Measurements from ENCODE around the gene CCDC9. TPM values are rescaled to one million over a fixed set of nuclear protein-coding genes. Genes with fewer than 3 reads are reported as not detected.
A peak's percentile ranks its signal among the peaks of the same experiment; 100 is the strongest.

CCDC9 gene
- total RNA-seq, 1 experiment from 2014 or later, result 8.3 TPM

DNA sequence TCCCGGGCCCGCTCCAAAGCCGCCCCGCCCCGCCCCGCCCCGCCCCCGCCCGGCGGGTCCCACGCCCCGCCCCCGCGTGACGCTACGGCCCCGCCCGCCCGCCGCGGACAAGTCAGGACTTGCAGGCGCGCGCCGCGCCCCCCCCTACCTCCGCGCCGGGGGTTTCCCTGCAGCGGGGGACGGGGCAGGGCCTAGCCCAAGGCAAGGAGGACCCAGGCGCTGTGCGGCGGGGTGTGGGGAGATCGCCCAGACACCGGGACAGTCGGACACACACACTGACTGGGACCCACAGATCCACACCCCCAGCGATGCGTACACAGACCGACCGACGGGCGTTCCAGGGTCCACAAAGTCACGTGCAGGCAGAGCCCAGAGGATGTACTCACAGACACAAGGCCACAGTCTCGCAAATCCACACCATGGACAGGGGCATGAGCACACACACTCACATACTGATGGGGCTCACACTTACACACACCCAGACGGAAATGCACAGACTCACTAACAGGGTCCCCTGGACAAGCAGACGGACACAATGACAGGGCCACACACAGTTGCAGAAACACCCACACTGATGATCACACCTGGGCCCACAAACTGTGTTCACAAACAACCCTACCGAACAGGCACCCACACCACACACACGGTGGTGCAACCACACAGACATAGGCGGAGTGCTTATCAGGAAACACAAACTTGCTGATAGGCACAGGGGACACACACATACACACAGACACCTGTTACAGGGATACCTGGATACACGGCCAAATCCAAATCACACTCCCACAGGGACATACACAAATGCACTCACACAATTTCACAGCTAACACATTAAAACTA is 24.9 kb upstream of the CCDC9 start:
- peak overlapping the region; percentile 65 for H3K4me3 ChIP-seq (ENCODE audit: low read length)
- H3K9me3 ChIP-seq (ENCODE audit: low read length), result no peaks in the 10 kb centered on the region
- H3K27me3 ChIP-seq (ENCODE audit: low read length), result no peaks in the 10 kb centered on the region
- intact Hi-C loops (cut with micrococcal nuclease), result no loop called here
- H3K79me2 ChIP-seq (ENCODE audit: low read length), result no peaks in the 10 kb centered on the region
- H3F3A ChIP-seq (ENCODE audit: low read length, unreplicated experiment), result no peaks in the 10 kb centered on the region
- no peaks in the 10 kb centered on the region for H4K20me1 ChIP-seq (ENCODE audit: low read length)
- ChIA-PET CTCF (interaction anchor here (0.6 kb wide), 1 partner anchor 9 kb away, joined by 3 read pairs; no protein-coding TSS in a partner anchor), POLR2A (ENCODE audit: unreplicated experiment) (no interaction called here)
- peak overlapping the region; percentile 97 for H3K4me2 ChIP-seq (ENCODE audit: low read length)
- peak overlapping the region; percentile 66 for H2AFZ ChIP-seq (ENCODE audit: low read length)
- TF ChIP-seq EZH2 (IDR thresholded peaks at IDR 0.05; ENCODE audit: low read length, unreplicated experiment) (no peak), EZH2phosphoT487 (IDR thresholded peaks at IDR 0.05; ENCODE audit: borderline replicate concordance, low read length) (no peak)
- TF ChIP-seq, protein P1, sequence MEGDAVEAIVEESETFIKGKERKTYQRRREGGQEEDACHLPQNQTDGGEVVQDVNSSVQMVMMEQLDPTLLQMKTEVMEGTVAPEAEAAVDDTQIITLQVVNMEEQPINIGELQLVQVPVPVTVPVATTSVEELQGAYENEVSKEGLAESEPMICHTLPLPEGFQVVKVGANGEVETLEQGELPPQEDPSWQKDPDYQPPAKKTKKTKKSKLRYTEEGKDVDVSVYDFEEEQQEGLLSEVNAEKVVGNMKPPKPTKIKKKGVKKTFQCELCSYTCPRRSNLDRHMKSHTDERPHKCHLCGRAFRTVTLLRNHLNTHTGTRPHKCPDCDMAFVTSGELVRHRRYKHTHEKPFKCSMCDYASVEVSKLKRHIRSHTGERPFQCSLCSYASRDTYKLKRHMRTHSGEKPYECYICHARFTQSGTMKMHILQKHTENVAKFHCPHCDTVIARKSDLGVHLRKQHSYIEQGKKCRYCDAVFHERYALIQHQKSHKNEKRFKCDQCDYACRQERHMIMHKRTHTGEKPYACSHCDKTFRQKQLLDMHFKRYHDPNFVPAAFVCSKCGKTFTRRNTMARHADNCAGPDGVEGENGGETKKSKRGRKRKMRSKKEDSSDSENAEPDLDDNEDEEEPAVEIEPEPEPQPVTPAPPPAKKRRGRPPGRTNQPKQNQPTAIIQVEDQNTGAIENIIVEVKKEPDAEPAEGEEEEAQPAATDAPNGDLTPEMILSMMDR (conservative IDR thresholded peaks at IDR 0.05; ENCODE audit: low read depth, low read length), result no peak
- no peak overlapping the region for H3K9ac ChIP-seq (ENCODE audit: low read length)
- ATAC-seq, result peak; percentile 27
- no peaks in the 10 kb centered on the region for H3K9me2 ChIP-seq (replicated peaks; ENCODE audit: low read length)
- BruUV-seq (replicated peaks), result no TSS peak
- no peaks in the 10 kb centered on the region for H3K36me3 ChIP-seq (ENCODE audit: low read depth, low read length)
- peak; percentile 52 for DNase-seq
- no peak overlapping the region for H3K27ac ChIP-seq (ENCODE audit: low read length)
- peaks cover 34% of the 10 kb centered on the region for H3K4me1 ChIP-seq (ENCODE audit: insufficient read depth, low read length)

DNA sequence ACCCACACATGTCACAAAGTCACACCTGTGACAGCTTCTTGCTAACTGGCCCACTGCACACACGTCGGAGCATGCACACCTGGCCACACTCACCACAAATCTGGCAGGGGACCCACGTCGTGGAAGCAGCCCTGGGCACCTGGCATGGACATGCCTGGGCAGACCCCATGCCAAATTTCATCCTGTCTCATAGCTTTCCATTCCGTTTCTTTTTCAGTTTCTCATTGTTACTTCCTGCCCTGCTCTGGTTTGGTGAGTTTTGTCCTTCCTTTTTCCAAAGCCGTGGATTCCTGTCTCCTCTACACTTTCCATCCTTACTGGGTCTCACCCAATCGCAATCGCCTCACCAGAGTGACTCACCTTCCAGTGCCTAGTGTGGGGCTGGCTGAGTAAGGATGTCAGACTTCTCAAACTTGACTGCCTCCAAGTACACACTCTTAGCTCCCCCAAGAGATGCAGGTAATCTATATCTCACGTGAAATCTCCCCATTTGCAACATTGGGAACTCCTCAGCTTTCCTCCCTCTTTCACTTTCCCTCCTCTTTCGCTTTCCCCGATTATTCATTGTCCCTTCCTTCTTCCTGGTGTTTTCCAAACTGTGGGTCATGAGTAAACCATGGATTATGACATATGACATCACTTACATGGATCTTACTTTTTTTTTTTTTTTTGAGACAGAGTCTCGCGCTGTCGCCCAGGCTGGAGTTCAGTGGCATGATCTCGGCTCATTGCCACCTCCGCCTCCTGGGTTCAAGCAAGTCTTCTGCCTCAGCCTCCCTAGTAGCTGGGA is 23.7 kb upstream of the CCDC9 start:
- ATAC-seq, result no peak
- Histone ChIP-seq H3K9ac (ENCODE audit: low read length) (no peak overlapping the region), H3K9me3 (ENCODE audit: low read length) (no peaks in the 10 kb centered on the region), H4K20me1 (ENCODE audit: low read length) (no peaks in the 10 kb centered on the region), H3K4me2 (ENCODE audit: low read length) (peak overlapping the region; percentile 64), H3K4me3 (ENCODE audit: low read length) (peak overlapping the region; percentile 36), H3K79me2 (ENCODE audit: low read length) (no peaks in the 10 kb centered on the region), H3K9me2 (replicated peaks; ENCODE audit: low read length) (no peaks in the 10 kb centered on the region), H3K27ac (ENCODE audit: low read length) (peak overlapping the region; percentile 4; the same call in 1 of the 2 replicates), H3K36me3 (ENCODE audit: low read depth, low read length) (no peaks in the 10 kb centered on the region), H3K4me1 (ENCODE audit: insufficient read depth, low read length) (peaks cover 23% of the 10 kb centered on the region), H2AFZ (ENCODE audit: low read length) (peak overlapping the region; percentile 40; the same call in 1 of the 2 replicates), H3K27me3 (ENCODE audit: low read length) (no peaks in the 10 kb centered on the region), H3F3A (ENCODE audit: low read length, unreplicated experiment) (no peaks in the 10 kb centered on the region)
- DNase-seq, result peak; percentile 45
- BruUV-seq (replicated peaks), result no TSS peak
- ChIA-PET CTCF (interaction anchor here (0.6 kb wide), 1 partner anchor 8 kb away, joined by 3 read pairs; no protein-coding TSS in a partner anchor), POLR2A (ENCODE audit: unreplicated experiment) (interaction anchor here (0.6 kb wide), 2 partner anchors 11 to 1784 kb away, joined by 3 read pairs; no protein-coding TSS in a partner anchor)
- intact Hi-C loops (cut with micrococcal nuclease), result no loop called here
- TF ChIP-seq EZH2 (IDR thresholded peaks at IDR 0.05; ENCODE audit: low read length, unreplicated experiment) (no peak), EZH2phosphoT487 (IDR thresholded peaks at IDR 0.05; ENCODE audit: borderline replicate concordance, low read length) (no peak)
- TF ChIP-seq, protein P1 (conservative IDR thresholded peaks at IDR 0.05; ENCODE audit: low read depth, low read length), result no peak
